ENCODE data around the gene TTLL5. TPM values are rescaled to one million over a fixed set of nuclear protein-coding genes. Genes with fewer than 3 reads are reported as not detected.

TTLL5 gene
- total and polyA plus RNA-seq, 2 of the 13 experiments (the other 11 are each of a cell fraction or from before 2014, with no cell fraction given): 11.8 to 18.8 TPM

DNA sequence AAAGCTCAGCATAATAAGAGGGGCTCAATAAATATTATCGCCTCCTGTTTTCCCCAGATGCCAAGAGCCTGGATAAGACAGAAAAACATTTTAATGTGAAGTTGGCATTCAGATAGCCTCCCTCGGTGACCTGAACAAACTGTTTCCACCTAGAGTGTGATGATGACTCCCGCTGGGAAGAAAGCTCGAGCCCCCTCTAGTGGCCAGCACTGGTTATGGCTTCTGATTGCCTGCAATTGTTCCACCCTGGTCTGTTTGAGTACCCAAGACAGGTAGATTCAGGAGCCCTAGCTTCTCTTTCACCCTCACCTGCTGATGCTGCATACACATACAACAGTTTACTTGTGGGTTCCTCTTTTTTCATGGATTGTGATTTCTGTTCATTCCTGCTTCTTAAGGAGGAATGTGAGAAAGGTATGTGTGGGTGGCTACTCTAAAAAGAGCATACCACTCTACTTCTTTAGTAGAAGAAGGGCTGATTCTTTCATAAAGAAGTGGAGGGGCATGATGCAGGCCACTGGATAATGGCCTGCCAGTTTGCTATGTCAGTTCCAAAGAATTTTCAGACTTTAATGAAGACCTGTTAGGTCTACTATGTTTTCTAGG lies 6.8 kb upstream of the TTLL5 start:
- H3K4me3 ChIP-seq (replicated peaks in 1 of 3; ENCODE audit: insufficient read depth in 1 of 3, low read depth in 2 of 3, low read length in 3 of 3): no peak overlapping the region
- in situ Hi-C loops (cut with HindIII; ENCODE audit: extremely low pct_ligation_motif_present, low pct_unique_long_range_greater_than_20kb) (loop anchor here (5.0 kb wide), 1 partner anchor 77 kb away; the partner anchor contains the start of gene FLVCR2), intact Hi-C loops (cut with micrococcal nuclease; ENCODE audit: unreplicated experiment) (loop anchor here (1.0 kb wide), 2 partner anchors 77 to 136 kb away; no protein-coding TSS in a partner anchor)
- peak; percentile 58 for ATAC-seq
- peak; percentile 68 for FAIRE-seq
- DNase-seq (ENCODE audit: low spot score): peak; percentile 60
- H3K9me3 ChIP-seq (ENCODE audit: low read length): no peaks in the 10 kb centered on the region
- no peaks in the 10 kb centered on the region for H3K27me3 ChIP-seq (ENCODE audit: control insufficient read depth in 1 of 2, insufficient read depth in 2 of 2, low read length in 2 of 2)
- H3K27ac ChIP-seq (ENCODE audit: extremely low read length, insufficient read depth, low read length): no peak overlapping the region
- ChIA-PET CTCF (ENCODE audit: low intra/inter-chr PET ratio, low total read pairs) (interaction anchor here (1.2 to 5.1 kb wide), 4 partner anchors 76 to 346 kb away, joined by 3 to 123 read pairs (median 6); partner anchors contain the start of gene FLVCR2), POLR2A (interaction anchor here (7.5 kb wide), 1 partner anchor 77 kb away, joined by 127 read pairs; the partner anchor contains the start of gene FLVCR2)
- H3K79me2 ChIP-seq (ENCODE audit: insufficient read depth, low read length): peaks cover 18% of the 10 kb centered on the region
- H3K9ac ChIP-seq (ENCODE audit: insufficient read depth, low read depth, low read length): no peak overlapping the region
- H4K20me1 ChIP-seq (ENCODE audit: insufficient read depth, low read length): no peaks in the 10 kb centered on the region
- no TSS peak for BruUV-seq (replicated peaks)
- no peak overlapping the region for H3K4me2 ChIP-seq (ENCODE audit: low read depth, low read length)
- H3K36me3 ChIP-seq (replicated peaks in 1 of 2; ENCODE audit: control insufficient read depth in 1 of 2, insufficient read depth in 2 of 2, low read length in 2 of 2): peaks cover 1 to 36% of the 10 kb centered on the region in 2 experiments
- H3K4me1 ChIP-seq (ENCODE audit: insufficient read depth, low read length): peaks cover 67% of the 10 kb centered on the region
- no peak overlapping the region for H2AFZ ChIP-seq (ENCODE audit: low read length)
- WGBS (ENCODE audit: low lambda C conversion rate): 6% methylated on average over 4 of the region's 4 CpGs
- TF ChIP-seq, protein P1, sequence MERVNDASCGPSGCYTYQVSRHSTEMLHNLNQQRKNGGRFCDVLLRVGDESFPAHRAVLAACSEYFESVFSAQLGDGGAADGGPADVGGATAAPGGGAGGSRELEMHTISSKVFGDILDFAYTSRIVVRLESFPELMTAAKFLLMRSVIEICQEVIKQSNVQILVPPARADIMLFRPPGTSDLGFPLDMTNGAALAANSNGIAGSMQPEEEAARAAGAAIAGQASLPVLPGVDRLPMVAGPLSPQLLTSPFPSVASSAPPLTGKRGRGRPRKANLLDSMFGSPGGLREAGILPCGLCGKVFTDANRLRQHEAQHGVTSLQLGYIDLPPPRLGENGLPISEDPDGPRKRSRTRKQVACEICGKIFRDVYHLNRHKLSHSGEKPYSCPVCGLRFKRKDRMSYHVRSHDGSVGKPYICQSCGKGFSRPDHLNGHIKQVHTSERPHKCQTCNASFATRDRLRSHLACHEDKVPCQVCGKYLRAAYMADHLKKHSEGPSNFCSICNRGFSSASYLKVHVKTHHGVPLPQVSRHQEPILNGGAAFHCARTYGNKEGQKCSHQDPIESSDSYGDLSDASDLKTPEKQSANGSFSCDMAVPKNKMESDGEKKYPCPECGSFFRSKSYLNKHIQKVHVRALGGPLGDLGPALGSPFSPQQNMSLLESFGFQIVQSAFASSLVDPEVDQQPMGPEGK (CRISPR knock-in tag; IDR thresholded peaks at IDR 0.05): 0 out of 2 replicates have a peak, but pooled peaks have one; percentile 19
- TF ChIP-seq RAD21 (CRISPR knock-in tag; IDR thresholded peaks at IDR 0.05) (peak; percentile 94), XRCC5 (optimal IDR thresholded peaks at IDR 0.05; ENCODE audit: low read length) (peak; percentile 28), NR2F6 (IDR thresholded peaks at IDR 0.05) (no peak), NR2F6 (CRISPR knock-in tag; IDR thresholded peaks at IDR 0.05) (peak; percentile 38; the same call in 1 of the 2 replicates), YEATS2 (CRISPR knock-in tag; IDR thresholded peaks at IDR 0.05; ENCODE audit: borderline replicate concordance) (peak; percentile 31; the same call in 1 of the 2 replicates), GABPB1 (CRISPR knock-in tag; IDR thresholded peaks at IDR 0.05) (no peak), ZFP36L1 (CRISPR knock-in tag; IDR thresholded peaks at IDR 0.05) (0 out of 2 replicates have a peak, but pooled peaks have one; percentile 20), HOXA5 (CRISPR knock-in tag; IDR thresholded peaks at IDR 0.05) (0 out of 2 replicates have a peak, but pooled peaks have one; percentile 23), GTF2F1 (IDR thresholded peaks at IDR 0.05; ENCODE audit: low read length) (no peak), THAP11 (CRISPR knock-in tag; IDR thresholded peaks at IDR 0.05) (peak; percentile 18; the same call in 1 of the 2 replicates), STAG1 (CRISPR knock-in tag; IDR thresholded peaks at IDR 0.05) (peak; percentile 95), PLRG1 (conservative IDR thresholded peaks at IDR 0.05) (no peak), ZBTB8A (CRISPR knock-in tag; IDR thresholded peaks at IDR 0.05; ENCODE audit: borderline replicate concordance, low read depth) (no peak), KMT2A (CRISPR knock-in tag; IDR thresholded peaks at IDR 0.05) (peak; percentile 58; the same call in 1 of the 2 replicates), ZNF598 (CRISPR knock-in tag; IDR thresholded peaks at IDR 0.05; ENCODE audit: borderline replicate concordance) (no peak), SMC3 (IDR thresholded peaks at IDR 0.05; ENCODE audit: low read length) (peak; percentile 98)
- TF ChIP-seq, protein P2, sequence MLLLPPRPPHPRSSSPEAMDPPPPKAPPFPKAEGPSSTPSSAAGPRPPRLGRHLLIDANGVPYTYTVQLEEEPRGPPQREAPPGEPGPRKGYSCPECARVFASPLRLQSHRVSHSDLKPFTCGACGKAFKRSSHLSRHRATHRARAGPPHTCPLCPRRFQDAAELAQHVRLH (CRISPR knock-in tag; IDR thresholded peaks at IDR 0.05; ENCODE audit: borderline replicate concordance, low read depth): 0 out of 2 replicates have a peak, but pooled peaks have one; percentile 44
- TF ChIP-seq, protein P3, sequence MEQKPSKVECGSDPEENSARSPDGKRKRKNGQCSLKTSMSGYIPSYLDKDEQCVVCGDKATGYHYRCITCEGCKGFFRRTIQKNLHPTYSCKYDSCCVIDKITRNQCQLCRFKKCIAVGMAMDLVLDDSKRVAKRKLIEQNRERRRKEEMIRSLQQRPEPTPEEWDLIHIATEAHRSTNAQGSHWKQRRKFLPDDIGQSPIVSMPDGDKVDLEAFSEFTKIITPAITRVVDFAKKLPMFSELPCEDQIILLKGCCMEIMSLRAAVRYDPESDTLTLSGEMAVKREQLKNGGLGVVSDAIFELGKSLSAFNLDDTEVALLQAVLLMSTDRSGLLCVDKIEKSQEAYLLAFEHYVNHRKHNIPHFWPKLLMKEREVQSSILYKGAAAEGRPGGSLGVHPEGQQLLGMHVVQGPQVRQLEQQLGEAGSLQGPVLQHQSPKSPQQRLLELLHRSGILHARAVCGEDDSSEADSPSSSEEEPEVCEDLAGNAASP (CRISPR knock-in tag; IDR thresholded peaks at IDR 0.05; ENCODE audit: borderline replicate concordance): peak; percentile 52; the same call in 1 of the 2 replicates
- TF ChIP-seq, protein P4, sequence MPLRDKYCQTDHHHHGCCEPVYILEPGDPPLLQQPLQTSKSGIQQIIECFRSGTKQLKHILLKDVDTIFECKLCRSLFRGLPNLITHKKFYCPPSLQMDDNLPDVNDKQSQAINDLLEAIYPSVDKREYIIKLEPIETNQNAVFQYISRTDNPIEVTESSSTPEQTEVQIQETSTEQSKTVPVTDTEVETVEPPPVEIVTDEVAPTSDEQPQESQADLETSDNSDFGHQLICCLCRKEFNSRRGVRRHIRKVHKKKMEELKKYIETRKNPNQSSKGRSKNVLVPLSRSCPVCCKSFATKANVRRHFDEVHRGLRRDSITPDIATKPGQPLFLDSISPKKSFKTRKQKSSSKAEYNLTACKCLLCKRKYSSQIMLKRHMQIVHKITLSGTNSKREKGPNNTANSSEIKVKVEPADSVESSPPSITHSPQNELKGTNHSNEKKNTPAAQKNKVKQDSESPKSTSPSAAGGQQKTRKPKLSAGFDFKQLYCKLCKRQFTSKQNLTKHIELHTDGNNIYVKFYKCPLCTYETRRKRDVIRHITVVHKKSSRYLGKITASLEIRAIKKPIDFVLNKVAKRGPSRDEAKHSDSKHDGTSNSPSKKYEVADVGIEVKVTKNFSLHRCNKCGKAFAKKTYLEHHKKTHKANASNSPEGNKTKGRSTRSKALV (CRISPR knock-in tag; IDR thresholded peaks at IDR 0.05): peak; percentile 35; the same call in 1 of the 2 replicates
